ENCODE results near the gene SPRR2A.
"Not testable (repeated sequence)": the region's sequence is repeated elsewhere in the genome, so short reads cannot be mapped to it uniquely, and the experiment has no call there.

The SPRR2A gene

DNA sequence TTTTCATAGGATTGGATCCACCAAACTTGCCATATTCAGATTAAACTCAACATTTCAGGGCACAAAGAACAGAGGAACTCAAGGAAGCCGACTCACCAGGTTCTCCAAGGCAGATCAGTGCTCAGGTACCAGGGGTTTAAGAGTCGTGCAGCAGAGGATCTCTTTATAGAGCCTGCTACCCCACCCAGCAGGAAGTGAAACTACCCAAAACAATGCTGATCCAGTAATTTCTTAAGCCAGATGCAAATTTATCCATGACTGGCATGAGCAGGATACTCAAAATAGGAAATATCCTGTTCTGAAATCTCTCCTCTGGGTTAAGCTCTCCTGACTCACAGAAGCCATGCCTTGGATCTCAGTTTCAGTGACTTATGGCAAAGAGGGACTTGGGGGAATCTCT, at the start of gene SPRR2A:
TSS of gene SPRR2A (minus strand) at position 138 of the 400 bp plus-strand sequence. CDS start 777 bp downstream, outside the sequence.
- no peak for DNase-seq

DNA sequence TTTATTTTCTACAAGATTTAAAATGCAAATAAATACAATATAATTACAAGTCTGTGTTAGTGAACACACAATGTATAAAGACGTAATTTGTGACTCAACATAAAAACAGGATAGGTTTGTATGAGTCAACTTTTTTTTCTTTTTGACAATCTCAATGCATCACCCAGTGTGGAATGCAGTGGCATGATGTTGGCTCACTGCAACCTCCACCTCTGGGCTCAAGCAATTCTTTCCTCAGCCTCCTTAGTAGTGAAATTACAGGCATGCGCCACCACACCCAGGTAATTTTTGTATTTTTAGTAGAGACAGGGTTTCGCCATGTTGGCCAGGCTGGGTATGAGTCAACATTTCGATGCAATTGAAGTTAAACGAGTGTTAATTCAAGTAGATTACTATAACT, 42.9 kb upstream of the SPRR2A start:
- no peak for DNase-seq

DNA sequence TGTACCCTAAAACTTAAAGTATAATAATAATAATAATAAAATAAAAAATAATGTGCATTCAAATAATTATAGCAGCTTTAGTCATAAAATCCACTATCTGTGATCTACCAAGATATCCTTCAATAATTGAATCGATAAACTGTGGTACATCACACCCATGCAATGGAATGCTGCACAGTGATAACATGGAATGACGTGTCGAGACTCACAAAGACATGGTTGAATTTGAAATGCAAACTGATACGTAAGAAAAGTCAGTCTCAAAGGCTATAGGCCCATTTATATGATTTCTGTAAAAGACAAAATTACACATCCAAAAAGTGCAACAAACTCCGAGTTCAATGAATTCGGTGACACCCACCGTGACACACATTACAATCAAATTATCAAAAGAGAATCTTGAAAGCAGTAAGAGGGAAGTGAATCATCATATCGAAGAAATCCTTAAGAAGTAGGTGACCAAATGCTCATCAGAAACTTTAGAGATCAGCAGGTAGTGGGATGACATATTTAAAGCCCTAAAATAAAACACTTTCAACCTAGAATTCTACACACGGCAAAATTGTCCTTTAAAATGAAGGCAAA, 42.2 kb upstream of the SPRR2A start:
- no peak for DNase-seq

DNA sequence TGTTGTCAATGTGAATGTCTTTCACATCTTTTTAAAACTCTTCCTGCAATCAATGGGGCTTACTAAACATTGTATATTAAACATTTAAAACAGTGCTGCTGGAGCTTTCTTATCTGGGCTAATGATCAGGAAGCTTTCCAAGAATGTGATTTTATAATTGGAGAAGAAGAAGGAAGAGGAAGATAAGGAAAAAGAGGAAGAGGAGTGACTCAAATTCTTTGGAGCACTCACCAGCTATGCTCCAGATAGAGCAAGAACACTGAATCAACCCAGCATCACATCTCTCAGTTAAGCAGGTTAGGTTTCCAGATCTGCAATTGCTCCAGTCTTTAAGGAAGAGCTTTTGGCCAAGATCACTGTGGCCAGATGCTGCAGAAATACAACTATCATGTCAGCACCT, 38.5 kb upstream of the SPRR2A start:
- no peak for DNase-seq

DNA sequence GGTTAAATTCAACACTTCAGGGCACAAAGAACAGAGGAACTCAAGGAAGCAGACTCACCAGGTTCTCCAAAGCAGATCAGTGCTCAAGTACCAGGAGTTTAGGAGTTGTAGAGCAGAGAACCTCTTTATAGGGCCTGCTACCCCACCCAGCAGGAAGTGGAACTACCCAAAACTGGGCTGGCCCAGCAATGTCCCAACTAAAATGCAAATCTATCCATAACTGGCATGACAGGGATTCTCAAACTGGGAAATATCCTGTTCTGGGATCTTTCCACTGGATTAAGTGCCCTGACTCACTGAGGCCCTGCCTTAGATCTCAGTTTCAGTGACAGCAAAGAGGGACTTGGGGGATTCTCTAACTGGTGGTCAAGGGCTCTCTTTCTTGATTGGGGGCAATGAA, 37.1 kb upstream of the SPRR2A start, which contains the start of gene SPRR2E:
TSS of gene SPRR2E (minus strand) at position 101 of the 400 bp plus-strand sequence. CDS start 775 bp downstream, outside the sequence.
- DNase-seq, result no peak

DNA sequence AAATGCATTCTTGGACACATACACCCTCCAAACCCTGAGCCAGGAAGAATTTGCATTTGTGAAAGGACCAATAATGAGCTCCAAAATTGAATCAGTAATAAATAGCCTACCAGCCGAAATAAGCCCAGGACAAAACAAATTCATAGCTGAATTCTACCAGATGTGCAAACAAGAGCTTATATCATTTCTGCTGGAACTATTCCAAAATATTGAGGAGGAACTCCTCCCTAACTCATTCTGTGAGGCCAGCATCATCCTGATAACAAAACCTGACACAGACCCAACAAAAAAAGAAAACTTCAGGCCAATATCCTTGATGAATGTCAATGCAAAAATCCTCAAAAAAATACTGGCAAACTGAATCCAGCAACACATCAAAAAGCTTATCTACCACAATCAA, 30.3 kb upstream of the SPRR2A start:
- no peak for DNase-seq

DNA sequence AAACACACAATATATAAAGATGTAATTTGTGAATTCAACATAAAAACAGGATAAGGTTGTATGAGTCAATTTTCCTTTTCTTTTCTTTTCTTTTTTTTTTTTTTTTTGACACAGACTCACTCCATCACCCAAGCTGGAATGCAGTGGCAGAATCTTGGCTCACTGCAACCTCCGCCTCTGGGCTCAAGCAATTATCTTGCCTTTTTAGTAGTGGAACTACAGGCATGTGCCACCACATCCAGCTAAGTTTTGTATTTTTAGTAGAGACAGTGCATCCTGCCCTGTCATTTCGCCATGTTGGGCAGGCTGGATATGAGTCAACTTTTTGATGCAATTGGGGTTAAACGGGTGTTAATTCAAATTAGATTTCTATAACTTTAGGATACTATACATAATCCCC, 24.4 kb upstream of the SPRR2A start:
- no peak for DNase-seq

DNA sequence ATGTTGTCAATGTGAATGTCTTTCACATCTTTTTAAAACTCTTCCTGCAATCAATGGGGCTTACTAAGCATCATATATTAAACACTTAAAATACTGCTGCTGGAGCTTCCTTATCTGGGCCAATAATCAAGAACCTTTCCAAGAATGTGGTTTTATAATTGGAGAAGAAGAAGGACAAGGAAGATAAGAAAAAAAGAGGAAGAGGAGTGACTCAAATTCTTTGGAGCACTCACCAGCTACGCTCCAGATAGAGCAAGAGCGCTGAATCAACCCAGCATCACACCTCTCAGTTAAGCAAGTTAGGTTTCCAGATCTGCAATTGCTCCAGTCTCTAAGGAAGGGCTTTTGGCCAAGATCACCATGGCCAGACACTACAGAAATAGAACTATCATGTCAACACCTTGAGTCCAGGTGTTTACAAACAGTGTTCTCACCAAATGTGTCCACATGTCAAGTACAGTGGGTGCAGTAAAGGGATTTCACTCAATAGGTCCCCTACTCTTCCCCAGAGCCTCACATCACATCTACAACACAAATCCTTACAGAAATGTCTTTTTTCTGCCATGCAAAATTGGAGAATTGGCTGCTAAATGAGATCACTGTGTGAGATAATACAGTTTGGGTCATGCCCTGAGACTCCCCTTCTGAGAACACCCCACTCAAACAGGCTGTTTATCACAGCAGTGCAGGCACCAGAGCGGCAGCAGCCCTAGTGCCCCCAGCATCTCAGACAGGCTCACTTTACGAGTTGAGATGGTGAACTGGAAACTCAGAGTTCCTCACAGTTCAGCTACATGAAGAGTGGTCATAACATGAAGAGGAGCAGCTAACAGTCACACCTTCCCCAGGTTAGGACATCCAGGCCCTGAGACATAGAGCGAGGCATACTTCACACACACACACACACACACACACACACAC, 15.8 kb upstream of the SPRR2A start:
- DNase-seq, result no peak

DNA sequence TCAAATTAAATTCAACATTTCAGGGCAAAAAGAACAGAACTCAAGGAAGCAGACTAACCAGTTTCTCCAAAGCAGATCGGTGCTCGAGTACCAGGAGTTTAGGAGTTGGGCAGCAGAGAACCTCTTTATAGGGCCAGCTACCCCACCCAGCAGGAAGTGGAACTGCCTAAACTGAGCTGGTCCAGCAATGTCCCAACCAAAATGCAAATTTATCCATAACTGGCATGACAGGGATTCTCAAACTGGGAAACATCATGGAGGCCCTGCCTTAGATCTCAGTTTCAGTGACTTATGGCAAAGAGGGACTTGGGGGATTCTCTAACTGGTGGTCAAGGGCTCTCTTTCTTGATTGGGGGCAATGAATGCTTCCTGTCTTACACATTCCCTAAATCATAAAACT, 14.2 kb upstream of the SPRR2A start, which contains the start of gene SPRR2B:
TSS of gene SPRR2B (minus strand) at position 101 of the 400 bp plus-strand sequence. CDS start 772 bp downstream, outside the sequence.
- DNase-seq, result no peak

DNA sequence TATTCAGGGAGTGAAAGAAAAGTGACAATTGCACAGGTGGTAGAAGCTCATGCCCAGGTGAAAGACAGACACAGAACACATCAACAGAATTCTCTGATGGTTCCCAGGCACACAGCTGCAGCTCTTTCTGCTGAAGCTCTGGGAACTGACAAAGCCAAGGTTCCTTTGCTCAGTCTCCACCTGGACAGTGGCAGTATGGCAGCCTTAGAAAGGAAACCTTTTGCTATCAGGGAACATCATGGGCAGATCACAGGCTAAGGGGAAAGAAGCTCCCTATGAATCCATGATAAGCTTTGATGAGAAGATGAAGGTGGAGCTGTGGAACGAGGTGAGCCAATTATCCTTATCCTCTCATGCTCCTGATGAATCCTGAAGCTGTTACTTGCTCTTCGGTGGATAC, 12.9 kb upstream of the SPRR2A start:
- no peak for DNase-seq

DNA sequence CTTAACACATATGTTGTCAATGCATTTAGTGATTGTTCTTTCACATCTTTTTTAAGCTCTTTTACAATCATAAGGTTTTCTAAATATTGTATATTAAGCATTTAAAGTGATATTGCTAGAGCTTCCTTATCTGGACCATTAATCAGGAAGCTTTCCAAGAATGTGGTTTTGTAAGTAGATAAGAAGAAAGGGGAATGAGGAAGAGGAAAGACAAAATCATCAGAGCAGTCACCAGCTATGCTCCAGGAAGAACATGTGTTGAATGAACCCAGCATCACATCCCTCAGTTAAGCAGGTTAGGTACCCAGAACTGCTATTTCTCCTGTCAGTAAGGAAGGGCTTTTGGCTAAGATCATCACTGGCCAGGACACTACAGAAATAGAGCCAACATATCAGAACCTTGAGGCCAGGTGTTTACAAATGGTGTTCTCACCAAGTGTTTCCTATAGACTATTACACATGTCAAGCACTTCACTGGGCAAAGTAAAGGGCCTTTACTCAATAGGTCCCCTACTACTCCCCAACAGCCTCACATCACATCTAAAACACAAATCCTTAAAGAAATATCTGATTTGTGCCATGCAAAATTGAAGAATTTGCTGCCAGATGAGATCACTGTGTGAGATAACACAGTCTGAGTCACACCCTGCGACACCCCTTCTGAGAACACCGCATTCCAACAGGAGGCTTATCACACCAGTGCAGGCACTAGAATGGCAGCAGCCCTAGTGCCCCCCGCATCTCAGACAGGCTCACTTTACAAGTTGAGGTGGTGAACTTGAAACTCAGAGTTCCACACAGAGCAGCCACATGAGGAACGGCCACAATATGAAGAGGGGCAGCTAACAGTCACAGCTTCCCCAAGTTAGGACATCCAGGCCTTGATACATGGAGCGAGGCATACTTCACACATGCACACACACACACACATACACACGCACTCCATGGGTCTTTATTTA, 1.8 kb upstream of the SPRR2A start:
- DNase-seq, result no peak

DNA sequence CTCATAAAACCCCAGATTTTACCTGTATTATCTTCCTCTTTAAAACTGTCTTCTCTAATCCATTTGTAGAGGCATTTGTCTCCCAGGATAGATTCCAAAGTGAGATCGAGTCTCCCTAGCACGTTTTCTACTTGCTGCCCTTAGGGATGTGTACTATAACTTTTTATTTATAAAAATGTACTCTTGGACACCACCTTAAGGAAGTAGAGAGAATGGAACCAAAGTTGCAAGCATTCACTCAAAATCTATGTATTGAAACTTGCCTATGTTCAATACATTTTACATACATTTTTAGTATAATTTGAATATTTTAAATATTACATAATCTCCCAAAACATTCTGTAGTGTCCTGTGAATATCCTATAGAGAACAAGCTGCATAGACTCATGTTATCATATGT, 842 bp upstream of the SPRR2A start:
- DNase-seq, result no peak

DNA sequence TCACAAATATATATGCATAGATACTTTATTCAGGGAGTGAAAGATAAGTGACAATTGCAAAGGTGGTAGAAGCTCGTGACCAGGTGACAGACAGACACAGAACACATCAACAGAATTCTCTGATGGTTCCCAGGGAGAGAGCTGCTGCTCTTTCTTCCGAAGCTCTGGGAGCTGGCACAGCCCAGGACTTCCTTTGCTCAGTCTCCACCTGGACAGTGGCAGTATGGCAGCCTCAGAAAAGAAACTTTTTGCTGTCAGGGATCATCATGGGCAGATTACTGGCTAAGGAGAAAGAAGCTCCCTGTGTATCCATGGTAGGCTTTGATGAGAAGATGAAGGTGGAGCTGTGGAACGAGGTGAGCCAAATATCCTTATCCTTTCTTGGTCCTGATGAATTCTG, 1.2 kb downstream of the SPRR2A start:
- DNase-seq, result not testable (repeated sequence)

DNA sequence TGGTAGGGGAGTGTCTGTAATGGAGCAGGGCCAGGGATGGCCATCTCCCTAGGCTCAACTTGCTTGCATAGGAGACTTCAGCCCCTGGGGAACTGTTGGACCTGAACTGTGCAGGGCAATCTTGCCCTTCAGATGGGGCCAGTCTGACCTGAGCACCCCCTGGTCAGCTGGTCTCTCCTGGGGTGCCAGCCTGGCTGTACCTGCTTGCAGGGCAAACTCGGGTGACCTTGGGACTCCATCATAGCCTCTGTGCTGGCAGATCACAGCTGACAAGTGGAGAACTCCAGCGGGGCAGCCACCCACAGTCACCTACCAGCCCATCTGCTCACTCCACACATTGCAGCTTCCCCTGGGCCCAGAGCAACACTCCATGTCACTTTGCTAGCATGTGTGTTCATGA, 8.1 kb downstream of the SPRR2A start:
- DNase-seq, result no peak

DNA sequence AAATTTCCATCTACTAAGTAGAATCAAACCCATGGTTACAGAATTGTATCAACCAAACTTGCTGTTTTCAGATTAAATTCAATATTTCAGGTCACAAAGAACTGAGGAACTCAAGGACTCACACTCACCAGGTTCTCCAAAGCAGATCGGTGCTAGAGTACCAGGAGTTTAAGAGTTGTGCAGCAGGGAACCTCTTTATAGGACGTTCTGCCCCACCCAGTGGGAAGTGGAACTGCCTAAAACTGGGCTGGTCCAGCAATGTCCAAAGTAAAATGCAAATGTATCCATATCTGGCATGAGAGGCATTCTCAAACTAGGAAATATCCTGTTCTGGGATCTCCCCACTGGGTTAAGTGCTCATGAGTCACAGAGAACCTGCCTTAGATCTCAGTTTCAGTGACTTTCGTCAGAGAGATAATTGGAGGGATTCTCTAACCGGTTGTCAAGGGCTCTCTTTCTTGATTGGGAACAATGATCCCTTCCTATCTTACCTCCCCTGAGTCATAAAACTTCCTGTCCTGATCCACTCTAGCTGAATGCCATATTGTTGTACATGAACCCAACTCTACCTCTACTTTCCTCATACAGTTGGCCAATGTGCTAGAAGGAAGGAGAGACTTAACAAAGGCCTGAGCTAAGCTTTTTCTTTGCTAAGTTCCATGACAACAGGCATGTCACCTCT, 16.2 kb downstream of the SPRR2A start, which contains the start of gene SPRR2D:
TSS of gene SPRR2D (minus strand) at position 171 of the 682 bp plus-strand sequence. CDS start 774 bp downstream, outside the sequence.
- no peak for DNase-seq

DNA sequence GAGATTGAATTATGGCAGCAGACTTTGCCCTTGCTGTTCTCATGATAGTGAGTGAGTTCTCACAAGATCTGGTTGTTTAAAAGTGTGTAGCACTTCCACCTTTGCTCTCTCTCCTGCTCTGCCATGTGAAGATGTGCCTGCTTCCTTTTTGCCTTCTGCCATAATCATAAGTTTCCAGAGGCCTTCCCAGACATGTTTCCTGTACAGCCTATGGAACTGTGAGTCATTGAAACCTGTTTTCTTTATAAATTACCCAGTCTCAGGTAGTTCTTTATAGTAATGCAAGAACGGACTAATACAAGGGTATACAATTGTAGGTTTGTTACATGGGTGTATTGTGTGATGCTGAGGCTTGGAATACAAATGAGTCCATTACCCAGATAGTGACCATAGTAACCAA, 22.1 kb downstream of the SPRR2A start:
- no peak for DNase-seq

DNA sequence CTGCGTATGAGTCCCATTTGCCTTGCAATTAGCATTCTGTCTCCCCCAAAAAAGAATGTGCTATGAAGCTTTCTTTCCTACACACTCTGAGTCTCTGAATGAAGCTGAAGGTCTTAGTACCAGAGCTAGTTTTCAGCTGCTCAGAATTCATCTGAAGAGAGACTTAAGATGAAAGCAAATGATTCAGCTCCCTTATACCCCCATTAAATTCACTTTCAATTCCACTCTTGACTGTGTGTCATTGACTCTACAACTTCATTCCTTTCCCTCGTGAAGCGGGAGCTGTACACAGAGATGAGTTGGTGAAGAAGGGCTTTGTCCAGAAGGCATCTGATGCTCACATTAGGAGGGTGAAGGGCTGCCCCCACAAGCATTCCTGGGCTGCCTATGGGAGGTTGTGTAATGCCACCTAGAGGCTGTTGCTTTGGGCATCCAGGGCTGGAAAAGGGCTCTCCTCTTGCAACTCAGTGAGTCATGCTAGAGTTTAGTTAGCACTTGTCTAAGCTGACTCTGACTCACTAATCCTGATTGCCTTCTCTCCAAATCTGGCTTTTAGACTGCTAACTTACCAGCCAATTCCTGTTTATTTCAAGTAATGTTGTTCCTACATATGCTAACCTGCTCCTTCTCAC, 24.5 kb downstream of the SPRR2A start:
- DNase-seq, result no peak

DNA sequence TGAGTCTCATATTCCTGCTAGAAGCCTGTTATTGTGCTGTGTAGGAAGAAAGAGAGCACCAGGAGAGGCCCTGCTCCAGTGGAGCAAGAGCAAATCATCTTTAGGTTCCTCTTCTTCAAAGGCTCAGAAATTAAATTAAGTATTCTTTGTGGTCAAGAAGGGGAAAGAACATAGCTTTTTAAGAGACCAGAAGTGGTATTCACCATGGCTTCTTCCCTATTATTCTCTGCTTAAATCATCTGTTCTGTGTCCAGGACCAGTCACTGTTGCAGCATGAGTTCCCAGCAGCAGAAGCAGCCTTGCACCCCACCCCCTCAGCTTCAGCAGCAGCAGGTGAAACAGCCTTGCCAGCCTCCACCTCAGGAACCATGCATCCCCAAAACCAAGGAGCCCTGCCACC, 25.2 kb downstream of the SPRR2A start:
- no peak for DNase-seq

DNA sequence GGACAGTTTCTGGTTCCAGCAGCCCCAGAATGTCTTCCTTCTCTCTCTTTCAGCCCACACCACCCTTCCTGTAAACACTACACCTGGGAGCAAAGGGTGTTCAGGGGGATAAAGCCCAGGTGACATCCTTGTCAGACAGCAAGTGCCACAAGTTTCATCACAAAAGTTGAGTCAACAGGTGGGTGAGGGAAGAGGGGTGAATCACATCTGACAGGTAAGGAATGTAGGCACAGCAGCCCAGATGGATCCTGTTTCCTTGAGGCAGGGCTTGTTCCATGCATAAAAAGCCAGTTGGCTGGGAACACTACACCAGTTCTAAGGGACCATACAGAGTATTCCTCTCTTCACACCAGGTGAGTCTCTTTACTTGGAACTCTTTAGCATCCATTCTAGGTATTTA, 26.4 kb downstream of the SPRR2A start, which contains the start of gene SPRR1B:
TSS of gene SPRR1B (plus strand) at position 309 of the 400 bp plus-strand sequence. CDS start 1,143 bp downstream, outside the sequence.
- DNase-seq, result no peak

DNA sequence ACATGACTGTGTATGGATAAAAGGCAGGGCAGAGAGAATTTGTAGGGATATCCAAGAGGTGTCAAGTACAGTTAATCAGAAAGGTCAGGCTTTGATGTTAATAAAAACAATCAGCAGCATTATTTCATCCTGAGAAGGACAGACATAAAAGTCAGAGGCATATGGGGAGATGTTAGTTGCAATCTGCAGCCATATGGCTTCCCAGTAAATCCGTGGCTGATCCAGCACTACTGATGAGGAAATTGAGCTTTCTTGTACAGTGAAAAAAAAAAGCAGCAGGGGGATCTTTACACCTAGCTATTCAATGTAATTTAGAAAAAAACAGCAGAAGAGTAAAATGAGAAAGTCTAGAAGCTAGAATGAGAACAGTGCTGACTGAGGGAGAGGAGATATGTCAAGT, 28.5 kb downstream of the SPRR2A start:
- no peak for DNase-seq

DNA sequence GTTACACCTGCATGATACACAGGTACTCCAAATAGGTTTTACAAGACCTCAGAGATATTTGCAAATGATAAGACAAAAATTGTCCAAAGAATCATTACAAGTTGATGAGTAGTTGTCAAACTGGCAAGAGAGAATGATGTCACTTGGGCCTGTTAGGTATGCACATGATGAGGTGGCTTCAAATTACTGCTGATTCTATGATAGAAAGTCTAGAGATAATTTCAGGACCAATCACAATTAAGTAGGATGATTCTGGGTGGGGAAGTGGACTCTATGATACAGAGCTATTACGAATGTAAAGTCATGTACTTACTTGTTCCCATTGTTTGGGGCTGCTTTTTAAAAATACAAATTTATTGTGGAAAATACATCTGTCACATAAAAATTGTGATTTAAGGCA, 31.5 kb downstream of the SPRR2A start:
- DNase-seq, result no peak

DNA sequence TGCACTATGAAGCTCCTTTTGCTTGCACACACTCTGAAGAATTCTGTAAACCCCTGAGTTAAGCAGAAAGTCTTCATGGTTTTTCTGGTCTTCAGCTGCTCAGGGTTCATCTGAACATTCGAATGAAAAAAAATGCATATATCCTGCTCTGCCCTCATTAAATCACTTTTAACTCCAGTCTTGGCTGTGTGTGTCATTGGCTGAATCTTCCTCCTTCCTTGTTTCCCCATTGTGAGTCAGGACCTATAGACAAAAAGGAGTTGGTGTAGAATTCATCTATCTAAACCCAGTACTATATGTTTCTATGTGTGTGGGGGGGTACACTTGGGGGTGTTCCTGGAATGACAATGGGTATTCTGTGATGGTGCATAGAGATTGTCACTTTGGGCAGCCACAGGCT, 32.9 kb downstream of the SPRR2A start:
- DNase-seq, result no peak

All from KG1 (cell line).